ENCODE measurements around the gene NGEF.
"Not testable (repeated sequence)": the region's sequence is repeated elsewhere in the genome, so short reads cannot be mapped to it uniquely, and the experiment has no call there.

NGEF gene

DNA sequence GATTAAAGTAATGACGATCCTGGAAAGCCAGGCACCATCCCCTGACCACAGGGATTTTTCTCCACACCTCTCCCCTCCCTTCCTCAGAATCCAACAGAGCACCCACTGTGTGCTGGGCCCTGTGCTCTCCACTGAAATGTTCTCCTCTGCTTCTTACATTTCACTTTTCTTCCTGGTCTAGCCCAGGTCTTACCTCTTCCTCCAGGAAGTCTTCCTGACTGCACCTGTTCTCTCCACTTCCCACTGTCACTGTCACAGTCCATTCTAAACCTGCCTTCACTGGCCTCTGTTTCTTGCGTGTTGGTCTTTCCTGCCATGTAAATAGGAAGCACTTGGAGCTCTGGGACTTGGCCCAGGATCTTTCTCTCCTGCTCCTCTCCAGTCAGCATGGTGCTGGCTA is 7.4 kb upstream of the NGEF start:
- TF ChIP-seq, protein P1, sequence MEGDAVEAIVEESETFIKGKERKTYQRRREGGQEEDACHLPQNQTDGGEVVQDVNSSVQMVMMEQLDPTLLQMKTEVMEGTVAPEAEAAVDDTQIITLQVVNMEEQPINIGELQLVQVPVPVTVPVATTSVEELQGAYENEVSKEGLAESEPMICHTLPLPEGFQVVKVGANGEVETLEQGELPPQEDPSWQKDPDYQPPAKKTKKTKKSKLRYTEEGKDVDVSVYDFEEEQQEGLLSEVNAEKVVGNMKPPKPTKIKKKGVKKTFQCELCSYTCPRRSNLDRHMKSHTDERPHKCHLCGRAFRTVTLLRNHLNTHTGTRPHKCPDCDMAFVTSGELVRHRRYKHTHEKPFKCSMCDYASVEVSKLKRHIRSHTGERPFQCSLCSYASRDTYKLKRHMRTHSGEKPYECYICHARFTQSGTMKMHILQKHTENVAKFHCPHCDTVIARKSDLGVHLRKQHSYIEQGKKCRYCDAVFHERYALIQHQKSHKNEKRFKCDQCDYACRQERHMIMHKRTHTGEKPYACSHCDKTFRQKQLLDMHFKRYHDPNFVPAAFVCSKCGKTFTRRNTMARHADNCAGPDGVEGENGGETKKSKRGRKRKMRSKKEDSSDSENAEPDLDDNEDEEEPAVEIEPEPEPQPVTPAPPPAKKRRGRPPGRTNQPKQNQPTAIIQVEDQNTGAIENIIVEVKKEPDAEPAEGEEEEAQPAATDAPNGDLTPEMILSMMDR (conservative IDR thresholded peaks at IDR 0.05; ENCODE audit: low read depth, low read length) = no peak
- DNase-seq (ENCODE audit: low read depth) = no peak
- H3K4me3 ChIP-seq (ENCODE audit: low read length) = no peak overlapping the region

DNA sequence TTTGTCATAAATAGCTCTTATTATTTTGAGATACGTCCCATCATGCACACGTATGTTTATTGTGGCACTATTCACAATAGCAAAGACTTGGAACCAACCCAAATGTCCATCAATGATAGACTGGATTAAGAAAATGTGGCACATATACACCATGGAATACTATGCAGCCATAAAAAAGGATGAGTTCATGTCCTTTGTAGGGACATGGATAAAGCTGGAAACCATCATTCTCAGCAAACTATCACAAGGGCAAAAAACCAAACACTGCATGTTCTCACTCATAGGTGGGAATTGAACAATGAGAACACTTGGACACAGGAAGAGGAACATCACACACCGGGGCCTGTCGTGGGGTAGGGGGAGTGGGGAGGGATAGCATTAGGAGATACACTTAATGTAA is 6.6 kb upstream of the NGEF start:
- DNase-seq (ENCODE audit: low read depth); H3K4me3 ChIP-seq (ENCODE audit: low read length): not testable (repeated sequence)

- no peak for DNase-seq (ENCODE audit: low read depth)
- no peak overlapping the region for H3K4me3 ChIP-seq (ENCODE audit: low read length)
- TF ChIP-seq, protein P1 (conservative IDR thresholded peaks at IDR 0.05; ENCODE audit: low read depth, low read length) = no peak
These were observed 4.9 kb upstream of the NGEF start for GRCh38 chr2:233017947-233018346.

GRCh38 chr2:233015019-233015645 is 2.1 kb upstream of the NGEF start:
- TF ChIP-seq, protein P1 (conservative IDR thresholded peaks at IDR 0.05; ENCODE audit: low read depth, low read length) = no peak
- DNase-seq (ENCODE audit: low read depth) = no peak
- no peak overlapping the region for H3K4me3 ChIP-seq (ENCODE audit: low read length)

GRCh38 chr2:233013650-233014049 is 594 bp upstream of the NGEF start:
- H3K4me3 ChIP-seq (ENCODE audit: low read length) = no peak overlapping the region
- TF ChIP-seq, protein P1 (conservative IDR thresholded peaks at IDR 0.05; ENCODE audit: low read depth, low read length) = no peak
- no peak for DNase-seq (ENCODE audit: low read depth)

DNA sequence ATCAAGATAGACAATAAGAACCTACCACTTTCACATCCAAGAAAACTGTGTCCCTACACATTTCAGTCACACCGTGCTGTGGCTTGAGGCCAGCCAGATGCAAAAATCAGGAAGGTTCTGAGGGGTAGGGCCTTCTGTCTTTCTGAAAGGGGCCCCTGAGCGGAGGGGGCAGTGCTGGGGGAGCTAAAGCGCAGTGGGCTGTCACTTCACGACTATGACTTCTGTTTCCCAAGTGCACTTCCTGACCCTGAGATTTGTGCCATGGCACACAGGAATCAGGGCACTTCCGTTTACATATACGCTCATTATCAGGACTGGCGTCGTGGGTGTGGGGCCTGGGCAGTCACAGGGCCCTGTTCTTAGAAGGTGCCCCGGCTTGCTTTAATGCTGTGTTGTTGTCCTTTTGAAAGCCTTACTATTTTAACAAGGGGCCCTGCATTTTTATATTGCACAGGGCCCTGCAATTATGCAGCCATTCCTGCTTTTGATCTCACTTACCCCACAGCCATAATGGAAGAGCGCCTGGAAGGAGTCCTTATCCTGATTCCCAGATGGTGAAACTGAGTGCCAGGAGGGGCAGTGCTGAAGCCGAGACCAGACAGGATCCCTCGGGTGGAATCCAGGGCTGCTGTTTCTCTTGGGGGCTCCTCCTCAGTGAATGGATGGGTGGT is 620 bp downstream of the NGEF start:
- no peak overlapping the region for H3K4me3 ChIP-seq (ENCODE audit: low read length)
- TF ChIP-seq, protein P1 (conservative IDR thresholded peaks at IDR 0.05; ENCODE audit: low read depth, low read length) = no peak
- no peak for DNase-seq (ENCODE audit: low read depth)

DNA sequence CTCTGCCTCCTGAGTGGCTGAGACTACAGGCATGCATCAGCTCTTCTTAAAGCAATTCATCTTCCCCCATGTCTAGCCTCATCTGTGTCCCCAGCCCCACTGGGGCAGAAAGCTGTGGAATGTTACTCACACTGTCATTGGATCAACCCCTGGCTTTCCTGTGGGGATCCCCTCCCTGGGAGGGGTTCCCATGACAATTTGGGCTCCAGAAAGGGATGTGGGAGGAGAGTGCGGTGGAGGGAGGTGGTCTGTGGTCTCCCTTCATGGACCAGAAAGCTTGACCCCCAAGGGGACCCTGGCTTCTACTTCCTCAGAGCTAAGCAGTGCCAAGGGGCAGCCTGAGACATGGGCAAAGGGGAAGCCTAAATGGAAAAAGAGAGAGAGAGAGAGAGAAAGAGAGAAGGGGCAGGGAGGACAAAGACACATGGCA is 1.3 kb downstream of the NGEF start:
- DNase-seq (ENCODE audit: low read depth) = no peak
- no peak overlapping the region for H3K4me3 ChIP-seq (ENCODE audit: low read length)
- TF ChIP-seq, protein P1 (conservative IDR thresholded peaks at IDR 0.05; ENCODE audit: low read depth, low read length) = no peak
